Ishikawa (cell line): Measurements from ENCODE around the gene PBX1.

Source experiments
- TEAD4 ChIP-seq: IDR thresholded peaks from 2 replicates; pipeline ENCODE4 v1.6.1; 2012
- YY1 ChIP-seq: IDR thresholded peaks from 2 replicates; pipeline ENCODE4 v1.6.1; 2012; ENCODE audit warnings: low read depth

DNA sequence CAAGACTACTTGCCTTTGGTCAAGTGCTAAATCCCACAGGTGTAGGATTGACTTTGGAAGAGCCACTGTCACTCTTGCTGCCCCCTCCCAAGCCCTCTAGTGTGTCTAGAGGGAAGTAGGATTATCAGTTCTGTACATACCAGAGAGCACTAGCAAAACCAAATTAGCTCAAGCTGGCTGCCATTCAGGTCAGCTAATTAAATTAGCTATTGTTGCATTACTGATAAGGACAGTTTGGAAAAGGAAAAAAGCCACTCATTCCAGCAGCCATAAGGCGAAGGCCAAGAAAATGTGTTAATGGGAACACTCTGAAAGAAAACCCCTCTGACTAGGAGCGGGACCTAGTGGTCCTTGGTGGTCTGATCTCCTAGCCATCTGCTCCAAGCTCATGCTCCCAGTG, 321.7 kb downstream of the PBX1 start:
- TF ChIP-seq TEAD4 = no peak
- TF ChIP-seq YY1 = no peak
